IPS DF 19.7 (cell line): Measurements from ENCODE around the gene NTN1.

Experiments used
- DNase-seq: peaks from one replicate; pipeline ENCODE4 v3.0.0-alpha.2; 2013; ENCODE audit warnings: low read depth, low spot score

Gene NTN1

GRCh38 chr17:9215465-9215864 is 194.2 kb downstream of the NTN1 start:
- DNase-seq = no peak

- DNase-seq = no peak
Observed at GRCh38 chr17:9217151-9218056, 196.1 kb downstream of the NTN1 start.

- DNase-seq = no peak
Observed at GRCh38 chr17:9218064-9218635, 196.8 kb downstream of the NTN1 start.

GRCh38 chr17:9218911-9219310 is 197.6 kb downstream of the NTN1 start:
- DNase-seq = no peak

- no peak for DNase-seq
Observed at GRCh38 chr17:9219631-9220397, 198.5 kb downstream of the NTN1 start.

- DNase-seq = no peak
Observed at GRCh38 chr17:9220398-9221146, 199.3 kb downstream of the NTN1 start.

GRCh38 chr17:9221147-9221921 is 200.0 kb downstream of the NTN1 start:
- DNase-seq = no peak

GRCh38 chr17:9221922-9222180 is 200.5 kb downstream of the NTN1 start:
- DNase-seq = no peak

GRCh38 chr17:9223531-9223930 is 202.2 kb downstream of the NTN1 start:
- no peak for DNase-seq

- no peak for DNase-seq
Observed at GRCh38 chr17:9224485-9224884, 203.2 kb downstream of the NTN1 start.

GRCh38 chr17:9225305-9226101 is 204.2 kb downstream of the NTN1 start:
- DNase-seq = peak; percentile 25

- DNase-seq = no peak
Observed at GRCh38 chr17:9226130-9226793, 205.0 kb downstream of the NTN1 start.

- DNase-seq = no peak
Observed at GRCh38 chr17:9226794-9227135, 205.5 kb downstream of the NTN1 start.

GRCh38 chr17:9227819-9228407 is 206.6 kb downstream of the NTN1 start:
- no peak for DNase-seq

- DNase-seq = no peak
Observed at GRCh38 chr17:9228408-9229159, 207.3 kb downstream of the NTN1 start.

- no peak for DNase-seq
Observed at GRCh38 chr17:9229160-9229825, 208.0 kb downstream of the NTN1 start.

- DNase-seq = no peak
Observed at GRCh38 chr17:9229826-9230201, 208.5 kb downstream of the NTN1 start.

GRCh38 chr17:9230346-9230745 is 209.0 kb downstream of the NTN1 start:
- no peak for DNase-seq
